ENCODE data around the gene MOB4. TPM values are rescaled to one million over a fixed set of nuclear protein-coding genes. Genes with fewer than 3 reads are reported as not detected.

MOB4 gene
- polyA plus RNA-seq, 1 donor from 2014 or later = 81.5 TPM

DNA sequence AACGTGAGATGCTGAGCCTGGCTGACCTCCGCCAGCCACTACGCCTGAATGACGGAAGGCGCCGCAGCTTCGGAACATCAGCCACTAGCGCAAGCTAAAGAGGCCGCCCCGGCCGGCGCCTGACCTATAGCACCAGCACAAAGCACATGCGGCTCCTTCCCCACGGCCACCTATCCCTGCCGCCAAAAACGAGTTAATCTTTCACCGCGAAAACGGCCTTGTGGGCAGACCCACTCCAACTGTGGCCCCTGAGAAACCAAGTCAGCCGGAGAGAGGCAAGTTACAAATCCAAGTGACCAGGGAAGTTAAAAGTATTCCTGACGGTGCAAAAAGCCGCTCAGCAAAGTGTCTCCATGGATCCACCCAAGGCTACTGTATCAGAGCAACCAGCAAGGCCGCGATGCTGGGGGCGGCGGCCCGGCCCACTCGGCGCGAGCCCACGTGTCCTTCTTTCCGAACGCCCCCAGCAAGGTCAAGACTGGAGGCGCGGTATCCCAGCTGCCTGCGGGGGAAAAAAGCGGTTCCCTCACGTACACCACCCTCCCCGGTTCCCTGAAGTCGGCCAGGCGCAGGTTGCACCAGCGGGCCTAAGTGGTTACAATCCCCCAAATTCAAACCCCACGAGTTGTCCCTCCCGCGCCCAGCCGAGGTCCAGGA is 16.8 kb upstream of the MOB4 start:
- Histone ChIP-seq H3K36me3 (ENCODE audit: insufficient read depth, low read length) (peaks cover 6% of the 10 kb centered on the region), H2AFZ (ENCODE audit: low read depth, low read length) (peak overlapping the region; percentile 78), H3K9me2 (ENCODE audit: insufficient read depth, low read length) (no peaks in the 10 kb centered on the region), H3K9me3 (ENCODE audit: low read length) (no peaks in the 10 kb centered on the region), H3K79me2 (replicated peaks; ENCODE audit: insufficient read depth, low read length) (peaks cover 50% of the 10 kb centered on the region), H3F3A (ENCODE audit: insufficient read depth, low read length, poor library complexity, severe bottlenecking) (no peaks in the 10 kb centered on the region), H4K20me1 (ENCODE audit: insufficient read depth) (no peaks in the 10 kb centered on the region), H3K4me3 (ENCODE audit: low read length) (peak overlapping the region; percentile 96), H3K9ac (ENCODE audit: low read length) (peak overlapping the region; percentile 86), H3K27ac (ENCODE audit: low read length) (peak overlapping the region; percentile 87), H3K27me3 (ENCODE audit: insufficient read depth, low read depth, low read length) (no peaks in the 10 kb centered on the region), H3K4me2 (ENCODE audit: low read length) (peak overlapping the region; percentile 81)
- TF ChIP-seq REST (IDR thresholded peaks at IDR 0.05; ENCODE audit: borderline replicate concordance) (peak; percentile 15), EZH2 (IDR thresholded peaks at IDR 0.05; ENCODE audit: borderline replicate concordance, insufficient read depth, low read length, poor library complexity, severe bottlenecking) (no peak), RAD21 (conservative IDR thresholded peaks at IDR 0.05) (peak; percentile 11)

DNA sequence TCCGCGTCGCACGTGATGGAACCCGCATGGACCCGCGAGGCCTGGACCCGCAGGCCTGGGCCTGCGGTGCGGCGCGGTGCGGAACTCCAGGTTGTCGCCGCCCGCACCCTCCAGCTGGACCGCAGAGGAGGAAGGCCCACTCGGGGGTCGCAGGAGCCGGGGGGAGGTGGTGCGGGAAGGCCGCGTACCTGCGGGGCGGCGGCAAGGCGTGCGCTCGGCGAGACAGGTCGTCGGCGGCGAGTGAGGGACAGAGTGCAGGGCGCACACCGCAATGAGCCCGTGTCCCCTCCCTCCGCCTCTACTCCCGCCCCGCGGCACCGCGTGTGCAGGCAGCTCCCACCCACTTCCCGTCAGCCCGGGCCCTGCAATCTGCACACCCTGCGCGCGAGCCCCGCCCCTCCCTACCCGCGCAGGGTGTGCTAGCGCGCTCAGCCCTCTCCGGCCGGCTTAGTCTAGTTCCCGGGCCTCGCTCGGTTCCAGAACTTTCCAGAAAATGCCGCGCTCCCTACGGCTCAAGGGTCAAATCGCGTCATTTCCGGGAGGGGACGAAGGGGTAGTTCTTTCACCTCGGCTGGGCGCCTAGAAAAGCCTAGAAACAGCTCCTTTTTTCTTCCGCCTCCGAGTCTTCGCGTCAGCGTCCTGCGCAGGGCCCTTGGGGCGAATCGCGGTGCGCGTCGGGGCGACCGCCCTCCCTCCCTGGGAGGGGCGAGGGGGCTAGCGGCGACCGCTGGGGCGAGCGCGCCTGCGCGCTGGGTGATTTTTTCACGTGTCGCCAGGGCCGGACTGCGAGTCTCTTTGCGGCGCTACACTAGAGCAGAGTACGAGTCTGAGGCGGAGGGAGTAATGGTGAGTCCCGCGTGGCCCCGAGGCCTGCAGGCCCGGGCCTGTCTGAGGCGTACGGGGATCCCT is 16.0 kb upstream of the MOB4 start, which contains the start of the genes HSPD1 and HSPE1:
HSPD1 (minus strand) TSS at position 247 of the 909 bp plus-strand sequence. CDS start 992 bp downstream, outside the sequence.
HSPE1 (plus strand) TSS at position 786 of the 909 bp plus-strand sequence; CDS start at position 844, 58 bp downstream.
- H3K4me2 ChIP-seq (ENCODE audit: low read length) = peak within 1 kb of the TSS; percentile 81
- peak within 1 kb of the TSS; percentile 96 for H3K4me3 ChIP-seq (ENCODE audit: low read length)
- peak within 1 kb of the TSS; percentile 78 for H2AFZ ChIP-seq (ENCODE audit: low read depth, low read length)
- peak within 1 kb of the TSS; percentile 86 for H3K9ac ChIP-seq (ENCODE audit: low read length)
- no peaks in the 10 kb centered on the region for H3K27me3 ChIP-seq (ENCODE audit: insufficient read depth, low read depth, low read length)
- H3K9me3 ChIP-seq (ENCODE audit: low read length) = no peaks in the 10 kb centered on the region
- TF ChIP-seq, protein P1, sequence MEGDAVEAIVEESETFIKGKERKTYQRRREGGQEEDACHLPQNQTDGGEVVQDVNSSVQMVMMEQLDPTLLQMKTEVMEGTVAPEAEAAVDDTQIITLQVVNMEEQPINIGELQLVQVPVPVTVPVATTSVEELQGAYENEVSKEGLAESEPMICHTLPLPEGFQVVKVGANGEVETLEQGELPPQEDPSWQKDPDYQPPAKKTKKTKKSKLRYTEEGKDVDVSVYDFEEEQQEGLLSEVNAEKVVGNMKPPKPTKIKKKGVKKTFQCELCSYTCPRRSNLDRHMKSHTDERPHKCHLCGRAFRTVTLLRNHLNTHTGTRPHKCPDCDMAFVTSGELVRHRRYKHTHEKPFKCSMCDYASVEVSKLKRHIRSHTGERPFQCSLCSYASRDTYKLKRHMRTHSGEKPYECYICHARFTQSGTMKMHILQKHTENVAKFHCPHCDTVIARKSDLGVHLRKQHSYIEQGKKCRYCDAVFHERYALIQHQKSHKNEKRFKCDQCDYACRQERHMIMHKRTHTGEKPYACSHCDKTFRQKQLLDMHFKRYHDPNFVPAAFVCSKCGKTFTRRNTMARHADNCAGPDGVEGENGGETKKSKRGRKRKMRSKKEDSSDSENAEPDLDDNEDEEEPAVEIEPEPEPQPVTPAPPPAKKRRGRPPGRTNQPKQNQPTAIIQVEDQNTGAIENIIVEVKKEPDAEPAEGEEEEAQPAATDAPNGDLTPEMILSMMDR (IDR thresholded peaks at IDR 0.05; ENCODE audit: poor library complexity, severe bottlenecking) = peak; percentile 67
- TF ChIP-seq SMC3 (conservative IDR thresholded peaks at IDR 0.05; ENCODE audit: poor library complexity) (peak; percentile 25), MXI1 (conservative IDR thresholded peaks at IDR 0.05; ENCODE audit: poor library complexity, severe bottlenecking) (peak; percentile 95), POLR2AphosphoS5 (IDR thresholded peaks at IDR 0.05) (peak; percentile 92), TAF1 (IDR thresholded peaks at IDR 0.05; ENCODE audit: low read depth) (no peak), EP300 (conservative IDR thresholded peaks at IDR 0.05; ENCODE audit: poor library complexity, severe bottlenecking) (peak; percentile 98), RAD21 (conservative IDR thresholded peaks at IDR 0.05) (no peak), EZH2 (IDR thresholded peaks at IDR 0.05; ENCODE audit: borderline replicate concordance, insufficient read depth, low read length, poor library complexity, severe bottlenecking) (no peak), REST (IDR thresholded peaks at IDR 0.05; ENCODE audit: borderline replicate concordance) (no peak)
- peaks cover 50% of the 10 kb centered on the region for H3K79me2 ChIP-seq (replicated peaks; ENCODE audit: insufficient read depth, low read length)
- H3F3A ChIP-seq (ENCODE audit: insufficient read depth, low read length, poor library complexity, severe bottlenecking) = no peaks in the 10 kb centered on the region
- H3K27ac ChIP-seq (ENCODE audit: low read length) = peak within 1 kb of the TSS; percentile 87
- H3K36me3 ChIP-seq (ENCODE audit: insufficient read depth, low read length) = peaks cover 6% of the 10 kb centered on the region
- no peaks in the 10 kb centered on the region for H4K20me1 ChIP-seq (ENCODE audit: insufficient read depth)
- H3K9me2 ChIP-seq (ENCODE audit: insufficient read depth, low read length) = no peaks in the 10 kb centered on the region
